Measurements from ENCODE around the gene GUCA2A.

The GUCA2A gene

DNA sequence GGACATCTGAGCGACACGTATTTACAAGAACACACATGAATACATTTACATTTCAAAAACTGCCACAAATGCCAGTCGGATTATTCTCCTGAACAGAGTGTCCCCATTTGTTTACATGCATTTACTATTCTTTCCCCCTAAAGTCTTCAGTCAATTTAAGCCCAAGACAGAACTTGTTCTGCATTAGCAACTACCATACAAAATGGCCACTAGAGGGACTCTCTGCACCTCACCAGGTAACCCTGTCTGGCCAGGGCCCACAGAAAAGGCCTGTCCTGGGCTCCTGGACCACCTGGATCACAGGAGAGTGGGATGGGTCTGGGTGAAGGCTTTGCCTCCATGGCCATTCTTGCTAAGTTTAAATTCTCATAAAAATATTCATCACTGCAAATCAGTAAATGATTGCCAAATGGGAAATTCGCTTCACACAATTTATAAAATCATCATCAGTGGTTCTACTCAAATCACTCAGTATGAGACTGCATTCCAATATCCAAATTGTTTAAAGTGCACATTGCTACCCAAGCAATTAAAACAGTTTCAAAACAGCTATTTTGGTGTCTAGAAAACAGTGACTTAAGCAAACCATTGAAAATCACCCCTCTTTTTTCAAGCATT is 12.5 kb upstream of the GUCA2A start:
- Histone ChIP-seq H3K4me2 (no peak overlapping the region), H3K36me3 (ENCODE audit: insufficient read depth) (no peaks in the 10 kb centered on the region), H3K4me3 (IDR thresholded peaks at IDR 0.05; ENCODE audit: insufficient read depth, low read depth, low read length) (no peak overlapping the region)

GRCh38 chr1:42175314-42176054 is 10.9 kb upstream of the GUCA2A start:
- H3K27ac ChIP-seq: no peak overlapping the region
- H3K79me2 ChIP-seq (ENCODE audit: insufficient read depth, low read depth): no peaks in the 10 kb centered on the region
- no peak overlapping the region for H2AFZ ChIP-seq (ENCODE audit: low read depth)
- no peak overlapping the region for H3K4me3 ChIP-seq (IDR thresholded peaks at IDR 0.05; ENCODE audit: insufficient read depth, low read depth, low read length)
- H3K4me1 ChIP-seq (ENCODE audit: low read depth, poor library complexity, severe bottlenecking): no peaks in the 10 kb centered on the region
- H3K27me3 ChIP-seq (ENCODE audit: insufficient read depth, low read depth): no peaks in the 10 kb centered on the region
- no peak overlapping the region for H3K4me2 ChIP-seq
- H3K9ac ChIP-seq: no peak overlapping the region
- no peaks in the 10 kb centered on the region for H3K36me3 ChIP-seq (ENCODE audit: insufficient read depth)
- H4K20me1 ChIP-seq (ENCODE audit: insufficient read depth): no peaks in the 10 kb centered on the region
- TF ChIP-seq, protein P1, sequence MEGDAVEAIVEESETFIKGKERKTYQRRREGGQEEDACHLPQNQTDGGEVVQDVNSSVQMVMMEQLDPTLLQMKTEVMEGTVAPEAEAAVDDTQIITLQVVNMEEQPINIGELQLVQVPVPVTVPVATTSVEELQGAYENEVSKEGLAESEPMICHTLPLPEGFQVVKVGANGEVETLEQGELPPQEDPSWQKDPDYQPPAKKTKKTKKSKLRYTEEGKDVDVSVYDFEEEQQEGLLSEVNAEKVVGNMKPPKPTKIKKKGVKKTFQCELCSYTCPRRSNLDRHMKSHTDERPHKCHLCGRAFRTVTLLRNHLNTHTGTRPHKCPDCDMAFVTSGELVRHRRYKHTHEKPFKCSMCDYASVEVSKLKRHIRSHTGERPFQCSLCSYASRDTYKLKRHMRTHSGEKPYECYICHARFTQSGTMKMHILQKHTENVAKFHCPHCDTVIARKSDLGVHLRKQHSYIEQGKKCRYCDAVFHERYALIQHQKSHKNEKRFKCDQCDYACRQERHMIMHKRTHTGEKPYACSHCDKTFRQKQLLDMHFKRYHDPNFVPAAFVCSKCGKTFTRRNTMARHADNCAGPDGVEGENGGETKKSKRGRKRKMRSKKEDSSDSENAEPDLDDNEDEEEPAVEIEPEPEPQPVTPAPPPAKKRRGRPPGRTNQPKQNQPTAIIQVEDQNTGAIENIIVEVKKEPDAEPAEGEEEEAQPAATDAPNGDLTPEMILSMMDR (conservative IDR thresholded peaks at IDR 0.05; ENCODE audit: low read depth, low read length): no peak

More for the DNA sequence above, 12.5 kb upstream of the GUCA2A start:
- Histone ChIP-seq H2AFZ (ENCODE audit: low read depth) (no peak overlapping the region), H3K27me3 (ENCODE audit: insufficient read depth, low read depth) (no peaks in the 10 kb centered on the region), H4K20me1 (ENCODE audit: insufficient read depth) (no peaks in the 10 kb centered on the region), H3K79me2 (ENCODE audit: insufficient read depth, low read depth) (no peaks in the 10 kb centered on the region), H3K4me1 (ENCODE audit: low read depth, poor library complexity, severe bottlenecking) (no peaks in the 10 kb centered on the region), H3K27ac (no peak overlapping the region), H3K9ac (no peak overlapping the region)
- TF ChIP-seq, protein P1 (conservative IDR thresholded peaks at IDR 0.05; ENCODE audit: low read depth, low read length): peak; percentile 92

- no peak overlapping the region for H2AFZ ChIP-seq (ENCODE audit: low read depth)
- H3K4me2 ChIP-seq: no peak overlapping the region
- TF ChIP-seq, protein P1 (conservative IDR thresholded peaks at IDR 0.05; ENCODE audit: low read depth, low read length): no peak
- no peaks in the 10 kb centered on the region for H3K27me3 ChIP-seq (ENCODE audit: insufficient read depth, low read depth)
- no peaks in the 10 kb centered on the region for H3K79me2 ChIP-seq (ENCODE audit: insufficient read depth, low read depth)
- H3K9ac ChIP-seq: no peak overlapping the region
- no peak overlapping the region for H3K27ac ChIP-seq
- H3K36me3 ChIP-seq (ENCODE audit: insufficient read depth): no peaks in the 10 kb centered on the region
- H3K4me3 ChIP-seq (IDR thresholded peaks at IDR 0.05; ENCODE audit: insufficient read depth, low read depth, low read length): no peak overlapping the region
- H3K4me1 ChIP-seq (ENCODE audit: low read depth, poor library complexity, severe bottlenecking): no peaks in the 10 kb centered on the region
- no peaks in the 10 kb centered on the region for H4K20me1 ChIP-seq (ENCODE audit: insufficient read depth)
These were observed 9.6 kb upstream of the GUCA2A start for GRCh38 chr1:42173961-42174735.

GRCh38 chr1:42173155-42173933 is 8.8 kb upstream of the GUCA2A start:
- no peaks in the 10 kb centered on the region for H3K4me1 ChIP-seq (ENCODE audit: low read depth, poor library complexity, severe bottlenecking)
- H3K27ac ChIP-seq: no peak overlapping the region
- no peak overlapping the region for H3K4me2 ChIP-seq

More at GRCh38 chr1:42173155-42173933, 8.8 kb upstream of the GUCA2A start:
- Histone ChIP-seq H2AFZ (ENCODE audit: low read depth) (no peak overlapping the region), H3K79me2 (ENCODE audit: insufficient read depth, low read depth) (no peaks in the 10 kb centered on the region), H3K9ac (no peak overlapping the region), H3K27me3 (ENCODE audit: insufficient read depth, low read depth) (no peaks in the 10 kb centered on the region), H3K36me3 (ENCODE audit: insufficient read depth) (no peaks in the 10 kb centered on the region), H4K20me1 (ENCODE audit: insufficient read depth) (no peaks in the 10 kb centered on the region), H3K4me3 (IDR thresholded peaks at IDR 0.05; ENCODE audit: insufficient read depth, low read depth, low read length) (no peak overlapping the region)
- TF ChIP-seq, protein P1 (conservative IDR thresholded peaks at IDR 0.05; ENCODE audit: low read depth, low read length): peak; percentile 98
